HG03558 (cell line): ENCODE data around the gene FASTK.
"Not testable (repeated sequence)": the region's sequence is repeated elsewhere in the genome, so short reads cannot be mapped to it uniquely, and the experiment has no call there.

Source experiments
- ATAC-seq: cut with Tn5 transposase; IDR thresholded peaks from one replicate; pipeline ENCODE4 v1.9.1; 2021; ENCODE audit warnings: moderate number of reproducible peaks; ENCODE audit not compliant: unreplicated experiment; ENCODE audit errors: extremely low read depth

FASTK gene

DNA sequence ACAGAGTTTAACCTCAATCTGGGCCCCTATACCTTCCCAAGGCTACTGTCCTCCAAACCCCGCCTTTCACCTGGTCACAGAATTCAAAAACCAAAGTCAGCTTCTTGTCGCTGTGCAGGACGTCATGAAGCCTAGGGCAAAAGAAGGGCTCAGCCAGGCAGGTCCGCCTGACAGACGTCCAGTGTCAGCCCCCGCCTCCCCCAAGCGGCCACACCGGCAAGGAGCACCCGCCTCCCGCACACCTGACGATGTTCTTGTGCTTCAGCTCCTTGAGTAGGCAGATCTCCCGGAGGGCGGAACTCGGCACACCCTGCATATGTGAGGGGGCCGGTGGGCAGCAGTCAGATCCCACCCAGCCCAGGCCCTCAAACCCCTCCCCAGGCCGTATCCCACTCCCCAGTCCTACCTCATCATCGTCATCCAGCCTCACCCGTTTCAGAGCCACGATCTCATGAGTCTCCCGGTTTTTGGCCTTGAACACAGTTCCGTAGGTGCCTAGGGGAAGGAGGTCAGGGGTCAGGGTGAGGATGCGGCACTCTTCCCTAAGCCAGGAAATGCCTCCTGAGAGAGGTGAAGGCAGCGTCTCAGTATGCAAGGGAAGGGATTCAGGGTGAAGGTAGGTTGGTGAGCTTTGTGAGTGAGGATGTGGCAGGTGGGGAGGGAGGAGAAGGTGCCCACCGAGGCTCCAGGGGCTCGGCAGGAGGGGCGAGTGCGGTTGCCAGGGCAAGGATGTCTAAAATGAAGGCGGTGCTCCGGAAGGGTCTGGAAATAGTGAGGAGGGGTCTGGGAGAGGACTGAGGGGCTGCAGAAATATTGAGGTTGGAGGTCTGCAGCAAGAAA, 23.7 kb downstream of the FASTK start:
- no peak for ATAC-seq

- ATAC-seq = no peak
Observed at GRCh38 chr7:151056283-151056665, 24.3 kb downstream of the FASTK start.

DNA sequence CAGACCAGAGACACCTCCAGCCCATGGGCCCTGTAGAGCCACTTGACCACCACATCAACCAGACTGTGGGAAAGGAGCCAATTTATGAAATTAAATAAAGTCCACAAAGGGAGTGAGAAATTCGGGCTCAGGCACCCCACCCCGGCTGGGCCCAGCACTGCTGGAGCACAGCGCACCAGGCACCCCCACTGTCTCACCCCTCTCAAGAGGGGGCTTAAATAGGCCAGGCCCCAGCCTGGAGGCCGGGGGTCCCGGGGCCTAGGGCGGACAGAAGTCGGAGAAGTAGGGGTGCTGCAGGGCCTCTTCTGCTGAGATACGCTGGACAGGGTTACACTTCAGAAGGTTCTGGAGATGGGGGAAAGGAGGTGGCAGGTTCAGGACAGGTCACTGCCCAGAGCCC, 26.9 kb downstream of the FASTK start:
- no peak for ATAC-seq

GRCh38 chr7:151053096-151053495, 27.5 kb downstream of the FASTK start:
- no peak for ATAC-seq

GRCh38 chr7:151051108-151051507, 29.5 kb downstream of the FASTK start:
- ATAC-seq = no peak

DNA sequence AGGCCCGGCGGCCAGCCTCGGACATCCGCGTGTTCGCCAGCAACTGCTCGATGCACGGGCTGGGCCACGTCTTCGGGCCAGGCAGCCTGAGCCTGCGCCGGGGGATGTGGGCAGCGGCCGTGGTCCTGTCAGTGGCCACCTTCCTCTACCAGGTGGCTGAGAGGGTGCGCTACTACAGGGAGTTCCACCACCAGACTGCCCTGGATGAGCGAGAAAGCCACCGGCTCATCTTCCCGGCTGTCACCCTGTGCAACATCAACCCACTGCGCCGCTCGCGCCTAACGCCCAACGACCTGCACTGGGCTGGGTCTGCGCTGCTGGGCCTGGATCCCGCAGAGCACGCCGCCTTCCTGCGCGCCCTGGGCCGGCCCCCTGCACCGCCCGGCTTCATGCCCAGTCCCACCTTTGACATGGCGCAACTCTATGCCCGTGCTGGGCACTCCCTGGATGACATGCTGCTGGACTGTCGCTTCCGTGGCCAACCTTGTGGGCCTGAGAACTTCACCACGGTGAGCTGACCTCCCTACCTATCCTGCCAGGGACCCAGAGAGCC, 31.6 kb downstream of the FASTK start:
- ATAC-seq = no peak

- no peak for ATAC-seq
Observed at GRCh38 chr7:151047976-151048815, 32.4 kb downstream of the FASTK start, which contains the start of gene ASIC3. TSS of gene ASIC3 (plus strand) at chr7:151048531. CDS start at chr7:151048886, 355 bp downstream.

- no peak for ATAC-seq
Observed at GRCh38 chr7:151046603-151047573, 33.7 kb downstream of the FASTK start.

DNA sequence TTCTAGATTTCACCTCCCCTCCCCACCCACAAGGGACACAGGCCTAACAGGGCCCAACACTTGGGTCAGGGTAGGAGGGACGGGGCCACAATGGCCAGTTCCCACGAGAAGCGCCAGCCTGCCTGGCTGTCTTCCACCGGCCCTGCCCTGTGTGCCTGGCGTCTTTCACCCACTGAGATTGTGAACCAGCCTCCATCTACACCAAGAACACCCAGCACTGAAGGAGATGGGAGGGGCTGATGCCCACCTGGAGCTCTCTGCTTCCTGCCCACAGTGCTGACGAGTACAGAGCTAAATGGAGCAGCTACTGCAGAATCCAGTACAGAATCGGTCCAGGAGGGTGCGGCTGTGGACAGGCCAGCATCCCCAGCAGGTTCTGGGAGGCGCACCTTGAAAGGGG, 34.6 kb downstream of the FASTK start:
- no peak for ATAC-seq

- no peak for ATAC-seq
Observed at GRCh38 chr7:151045262-151045661, 35.3 kb downstream of the FASTK start.

DNA sequence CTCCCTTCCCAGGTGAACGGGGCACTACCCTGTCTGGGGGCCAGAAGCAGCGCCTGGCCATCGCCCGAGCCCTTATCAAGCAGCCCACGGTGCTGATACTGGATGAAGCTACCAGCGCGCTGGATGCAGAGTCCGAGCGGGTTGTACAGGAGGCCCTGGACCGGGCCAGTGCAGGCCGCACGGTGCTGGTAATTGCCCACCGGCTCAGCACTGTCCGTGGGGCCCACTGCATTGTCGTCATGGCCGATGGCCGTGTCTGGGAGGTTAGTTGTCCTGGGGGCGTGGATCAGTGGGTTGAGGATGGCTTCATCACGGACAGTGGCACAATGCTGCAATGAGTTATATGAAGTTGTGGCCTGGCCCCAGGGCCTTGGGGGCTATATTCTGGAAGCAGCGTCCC, 36.6 kb downstream of the FASTK start:
- no peak for ATAC-seq

GRCh38 chr7:151043449-151043848, 37.2 kb downstream of the FASTK start:
- ATAC-seq = not testable (repeated sequence)

DNA sequence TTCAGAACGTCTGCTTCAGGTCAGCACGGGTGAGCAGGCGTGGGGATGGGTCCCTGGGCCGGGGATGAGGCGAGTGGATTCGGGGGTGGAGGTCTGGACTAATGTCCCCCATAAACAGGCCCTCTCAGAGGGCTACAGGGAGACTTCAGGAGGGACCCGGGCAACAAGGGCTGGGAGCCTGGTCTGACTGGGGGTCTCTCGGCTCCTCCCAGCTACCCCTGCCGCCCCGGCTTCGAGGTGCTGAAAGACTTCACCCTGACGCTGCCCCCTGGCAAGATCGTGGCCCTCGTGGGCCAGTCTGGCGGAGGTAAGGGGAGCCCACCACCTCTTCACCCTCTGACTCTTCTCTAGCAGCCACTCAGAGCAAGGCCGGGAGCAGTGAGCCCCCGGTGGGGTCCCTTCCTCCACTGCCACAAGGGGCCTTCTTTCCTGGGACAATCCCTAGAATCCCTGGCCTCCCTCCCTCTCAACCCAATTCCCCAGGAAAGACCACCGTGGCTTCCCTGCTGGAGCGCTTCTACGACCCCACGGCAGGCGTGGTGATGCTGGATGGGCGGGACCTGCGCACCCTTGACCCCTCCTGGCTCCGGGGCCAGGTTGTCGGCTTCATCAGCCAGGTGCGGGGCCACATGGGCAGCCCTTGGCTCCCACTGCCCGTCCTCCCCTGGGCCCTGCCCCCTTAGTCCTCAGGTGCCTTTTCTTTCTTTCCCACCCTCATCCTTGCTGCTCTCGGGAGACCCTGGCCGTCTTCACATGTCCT, 39.8 kb downstream of the FASTK start:
- no peak for ATAC-seq

GRCh38 chr7:151039850-151040548, 40.6 kb downstream of the FASTK start:
- no peak for ATAC-seq

GRCh38 chr7:151038951-151039849, 41.4 kb downstream of the FASTK start:
- no peak for ATAC-seq

DNA sequence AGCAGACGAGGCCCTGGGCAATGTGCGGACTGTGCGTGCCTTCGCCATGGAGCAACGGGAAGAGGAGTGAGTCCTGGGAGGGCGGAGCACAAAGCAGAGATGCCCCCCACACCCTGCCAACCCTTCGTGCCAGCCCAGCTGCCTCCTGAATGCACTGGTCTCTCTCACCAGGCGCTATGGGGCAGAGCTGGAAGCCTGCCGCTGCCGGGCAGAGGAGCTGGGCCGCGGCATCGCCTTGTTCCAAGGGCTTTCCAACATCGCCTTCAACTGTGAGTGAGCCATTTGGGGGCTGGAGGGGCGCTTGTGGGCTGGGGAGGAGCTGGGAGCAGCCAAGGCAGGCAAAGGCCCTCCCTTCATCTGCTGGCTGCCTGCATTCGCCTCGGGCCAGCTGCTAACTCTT, 44.7 kb downstream of the FASTK start:
- ATAC-seq = no peak

DNA sequence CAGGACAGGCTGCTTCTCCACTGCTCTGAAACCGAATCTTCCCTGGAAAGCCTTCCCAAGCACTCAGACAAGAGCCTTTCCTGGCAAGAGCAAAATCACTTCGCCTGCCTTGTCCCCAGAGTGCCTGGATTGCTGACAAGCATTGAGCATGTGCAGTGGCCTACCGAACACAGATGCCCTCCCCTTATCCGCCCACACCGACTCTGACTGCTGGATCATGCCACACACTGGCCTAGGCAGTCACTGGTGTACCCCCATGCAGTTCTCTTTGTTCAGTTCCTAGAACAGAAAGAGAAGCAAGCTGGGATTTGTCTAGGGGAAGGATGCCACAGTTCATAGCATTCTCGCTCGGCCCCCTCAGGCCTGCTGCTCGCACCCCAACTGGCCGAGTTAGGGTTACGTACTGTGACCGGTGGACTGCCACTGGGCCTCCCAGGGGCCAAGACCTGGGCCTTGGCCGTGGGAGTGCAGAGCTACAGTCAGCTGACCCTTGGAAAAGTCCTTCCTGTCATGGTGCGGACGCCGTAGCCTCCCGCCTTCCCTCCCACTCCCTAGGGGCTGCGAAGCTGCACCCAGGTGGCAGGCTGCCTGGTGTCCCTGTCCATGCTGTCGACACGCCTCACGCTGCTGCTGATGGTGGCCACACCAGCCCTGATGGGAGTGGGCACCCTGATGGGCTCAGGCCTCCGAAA, 45.4 kb downstream of the FASTK start:
- no peak for ATAC-seq
